DOHH2 (cell line): Measurements from ENCODE around the gene STX1B.

Experiments used
- EZH2phosphoT487 ChIP-seq: fragments of 200-600 bp; sonication (generic); IDR thresholded peaks from 2 replicates; pipeline ENCODE4 v1.6.1; 2017; ENCODE audit warnings: borderline replicate concordance, mild to moderate bottlenecking, antibody characterized with exemption, low read length, moderate library complexity, mixed read lengths
- TF ChIP-seq, protein P1 (sequence below): fragments of 200-600 bp; sonication (generic); IDR thresholded peaks from one replicate; pipeline ENCODE4 v1.5.1; 2014; ENCODE audit warnings: antibody characterized with exemption, mild to moderate bottlenecking, low read depth, low read length; ENCODE audit not compliant: poor library complexity, severe bottlenecking

DNA sequence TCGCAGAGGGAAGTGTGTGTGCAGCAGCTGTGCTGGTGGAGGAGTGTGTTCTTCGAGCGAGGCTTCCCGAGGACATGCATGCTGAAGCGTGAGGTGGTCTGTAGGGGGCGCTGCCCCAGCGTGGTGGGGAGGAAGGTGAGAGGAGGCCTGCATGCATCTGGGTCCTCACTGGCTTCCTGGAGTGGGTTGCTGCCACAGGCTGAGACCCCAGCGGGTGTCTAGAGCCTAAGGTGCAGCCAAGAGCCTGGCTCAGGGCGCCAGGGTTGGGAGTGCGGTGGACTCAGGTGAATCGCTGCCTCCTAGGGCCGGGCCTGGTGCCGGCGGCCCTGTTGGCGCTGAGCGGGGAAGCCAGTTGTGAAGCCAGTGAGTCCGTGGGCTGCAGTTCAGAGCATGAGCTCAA is 32.9 kb downstream of the STX1B start:
- TF ChIP-seq, protein P1, sequence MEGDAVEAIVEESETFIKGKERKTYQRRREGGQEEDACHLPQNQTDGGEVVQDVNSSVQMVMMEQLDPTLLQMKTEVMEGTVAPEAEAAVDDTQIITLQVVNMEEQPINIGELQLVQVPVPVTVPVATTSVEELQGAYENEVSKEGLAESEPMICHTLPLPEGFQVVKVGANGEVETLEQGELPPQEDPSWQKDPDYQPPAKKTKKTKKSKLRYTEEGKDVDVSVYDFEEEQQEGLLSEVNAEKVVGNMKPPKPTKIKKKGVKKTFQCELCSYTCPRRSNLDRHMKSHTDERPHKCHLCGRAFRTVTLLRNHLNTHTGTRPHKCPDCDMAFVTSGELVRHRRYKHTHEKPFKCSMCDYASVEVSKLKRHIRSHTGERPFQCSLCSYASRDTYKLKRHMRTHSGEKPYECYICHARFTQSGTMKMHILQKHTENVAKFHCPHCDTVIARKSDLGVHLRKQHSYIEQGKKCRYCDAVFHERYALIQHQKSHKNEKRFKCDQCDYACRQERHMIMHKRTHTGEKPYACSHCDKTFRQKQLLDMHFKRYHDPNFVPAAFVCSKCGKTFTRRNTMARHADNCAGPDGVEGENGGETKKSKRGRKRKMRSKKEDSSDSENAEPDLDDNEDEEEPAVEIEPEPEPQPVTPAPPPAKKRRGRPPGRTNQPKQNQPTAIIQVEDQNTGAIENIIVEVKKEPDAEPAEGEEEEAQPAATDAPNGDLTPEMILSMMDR = peak; percentile 73
- TF ChIP-seq EZH2phosphoT487 = no peak
